Measurements from ENCODE around the gene GADD45G. TPM values are rescaled to one million over a fixed set of nuclear protein-coding genes. Genes with fewer than 3 reads are reported as not detected.

The GADD45G gene
- total and polyA plus RNA-seq, 2 of the 4 experiments (the other 2 are of a cell fraction): 0.15 TPM; not detected in 1

DNA sequence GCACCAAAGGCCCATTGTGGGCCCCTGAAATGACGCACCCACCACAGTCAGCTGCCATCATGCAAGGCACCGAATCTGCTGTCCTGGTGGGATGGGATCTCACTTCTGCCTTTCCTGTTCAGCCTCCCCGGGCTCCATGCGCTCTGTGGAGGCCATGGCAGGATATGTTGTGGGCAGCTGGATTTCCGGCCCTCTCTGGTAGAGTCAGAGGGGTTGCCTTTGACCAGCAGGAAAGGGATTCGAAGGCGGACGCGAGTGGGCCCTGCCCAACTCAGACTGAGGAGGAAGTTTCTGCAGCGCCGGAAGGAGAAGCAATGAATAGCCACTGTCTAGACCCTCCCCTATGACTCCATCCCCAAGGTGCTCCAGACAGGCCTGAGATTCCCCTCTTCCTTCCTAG lies 35.5 kb downstream of the GADD45G start:
- Histone ChIP-seq H3K9me3 (ENCODE audit: control insufficient read depth, insufficient read depth, low read length) (no peaks in the 10 kb centered on the region), H2BK5ac (ENCODE audit: low read depth, low read length, poor library complexity, severe bottlenecking) (no peak overlapping the region), H3K56ac (ENCODE audit: extremely low read depth, insufficient read depth, low read length) (no peak overlapping the region), H3K4me2 (ENCODE audit: low read depth, low read length) (no peak overlapping the region), H3K14ac (replicated peaks; ENCODE audit: low read depth, low read length) (no peak overlapping the region), H3K4ac (ENCODE audit: low read depth, low read length) (no peak overlapping the region), H3K9me1 (ENCODE audit: insufficient read depth, low read length) (no peaks in the 10 kb centered on the region), H3K27me3 (ENCODE audit: control insufficient read depth, insufficient read depth, low read length) (peaks cover 1% of the 10 kb centered on the region; the same call in 1 of the 2 replicates), H3K23ac (ENCODE audit: low read depth, low read length) (no peak overlapping the region), H3K4me1 (ENCODE audit: control insufficient read depth, insufficient read depth, low read length) (no peaks in the 10 kb centered on the region), H4K5ac (ENCODE audit: low read depth, low read length) (no peak overlapping the region), H4K8ac (ENCODE audit: low read depth in 2 of 2, low read length in 2 of 2) (no peak overlapping the region), H3K79me1 (ENCODE audit: low read depth in 1 of 2, low read length in 2 of 2) (no peaks in the 10 kb centered on the region), H2BK15ac (ENCODE audit: low read depth, low read length) (no peak overlapping the region), H3K4me3 (ENCODE audit: insufficient read depth, low read depth, low read length) (no peak overlapping the region), H4K20me1 (ENCODE audit: insufficient read depth, low read length) (no peaks in the 10 kb centered on the region), H2BK20ac (ENCODE audit: low read depth, low read length) (no peak overlapping the region), H3K36me3 (ENCODE audit: control insufficient read depth, insufficient read depth, low read length) (no peaks in the 10 kb centered on the region), H3K18ac (ENCODE audit: low read depth, low read length) (no peak overlapping the region), H2AFZ (replicated peaks; ENCODE audit: low read length, poor library complexity) (no peak overlapping the region), H2AK5ac (ENCODE audit: low read depth, low read length) (no peak overlapping the region), H3K27ac (ENCODE audit: insufficient read depth, low read length) (no peak overlapping the region), H2BK120ac (ENCODE audit: low read depth, low read length) (no peak overlapping the region), H2AK9ac (replicated peaks; ENCODE audit: low read depth, low read length, poor library complexity) (no peak overlapping the region), H3K9ac (ENCODE audit: low read depth, low read length) (no peak overlapping the region), H4K91ac (ENCODE audit: insufficient read depth, low read depth, low read length) (no peak overlapping the region)
- whole genome bisulfite sequencing, 2 experiments (ENCODE audit: extremely low coverage in 2 of 2, insufficient read length in 1 of 2): 83% methylated on average over 1 of the region's 11 CpGs; no CpG with 5 or more reads in 1 of the 2 experiments
- intact Hi-C loops (cut with micrococcal nuclease): no loop called here
- ATAC-seq (ENCODE audit: low read depth) (no peak), DNase-seq (no peak)
- TF ChIP-seq NFE2L2 (IDR thresholded peaks at IDR 0.05; ENCODE audit: low read depth, low read length) (no peak), POLR2A (IDR thresholded peaks at IDR 0.05; ENCODE audit: low read depth, low read length) (no peak), BHLHE40 (IDR thresholded peaks at IDR 0.05; ENCODE audit: low read depth, low read length) (no peak), RCOR1 (IDR thresholded peaks at IDR 0.05; ENCODE audit: insufficient replicate concordance, low read length) (no peak), RAD21 (IDR thresholded peaks at IDR 0.05; ENCODE audit: low read length) (no peak), MAFK (IDR thresholded peaks at IDR 0.05; ENCODE audit: low read depth, low read length) (no peak), RFX5 (IDR thresholded peaks at IDR 0.05; ENCODE audit: low read depth, low read length) (no peak), SMC3 (IDR thresholded peaks at IDR 0.05; ENCODE audit: low read depth, low read length) (no peak), CEBPB (IDR thresholded peaks at IDR 0.05; ENCODE audit: low read depth, low read length) (no peak), MXI1 (IDR thresholded peaks at IDR 0.05; ENCODE audit: borderline replicate concordance, low read depth, low read length) (no peak), MAZ (IDR thresholded peaks at IDR 0.05; ENCODE audit: borderline replicate concordance, low read depth, low read length) (no peak), CHD1 (IDR thresholded peaks at IDR 0.05; ENCODE audit: low read depth, low read length) (no peak), FOS (IDR thresholded peaks at IDR 0.05; ENCODE audit: low read depth, low read length) (no peak)
- TF ChIP-seq, protein P1, sequence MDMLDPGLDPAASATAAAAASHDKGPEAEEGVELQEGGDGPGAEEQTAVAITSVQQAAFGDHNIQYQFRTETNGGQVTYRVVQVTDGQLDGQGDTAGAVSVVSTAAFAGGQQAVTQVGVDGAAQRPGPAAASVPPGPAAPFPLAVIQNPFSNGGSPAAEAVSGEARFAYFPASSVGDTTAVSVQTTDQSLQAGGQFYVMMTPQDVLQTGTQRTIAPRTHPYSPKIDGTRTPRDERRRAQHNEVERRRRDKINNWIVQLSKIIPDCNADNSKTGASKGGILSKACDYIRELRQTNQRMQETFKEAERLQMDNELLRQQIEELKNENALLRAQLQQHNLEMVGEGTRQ (IDR thresholded peaks at IDR 0.05; ENCODE audit: low read depth, low read length): no peak
- TF ChIP-seq, protein P2, sequence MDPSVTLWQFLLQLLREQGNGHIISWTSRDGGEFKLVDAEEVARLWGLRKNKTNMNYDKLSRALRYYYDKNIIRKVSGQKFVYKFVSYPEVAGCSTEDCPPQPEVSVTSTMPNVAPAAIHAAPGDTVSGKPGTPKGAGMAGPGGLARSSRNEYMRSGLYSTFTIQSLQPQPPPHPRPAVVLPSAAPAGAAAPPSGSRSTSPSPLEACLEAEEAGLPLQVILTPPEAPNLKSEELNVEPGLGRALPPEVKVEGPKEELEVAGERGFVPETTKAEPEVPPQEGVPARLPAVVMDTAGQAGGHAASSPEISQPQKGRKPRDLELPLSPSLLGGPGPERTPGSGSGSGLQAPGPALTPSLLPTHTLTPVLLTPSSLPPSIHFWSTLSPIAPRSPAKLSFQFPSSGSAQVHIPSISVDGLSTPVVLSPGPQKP (IDR thresholded peaks at IDR 0.05; ENCODE audit: borderline replicate concordance, low read depth, low read length): no peak
- TF ChIP-seq, protein P3, sequence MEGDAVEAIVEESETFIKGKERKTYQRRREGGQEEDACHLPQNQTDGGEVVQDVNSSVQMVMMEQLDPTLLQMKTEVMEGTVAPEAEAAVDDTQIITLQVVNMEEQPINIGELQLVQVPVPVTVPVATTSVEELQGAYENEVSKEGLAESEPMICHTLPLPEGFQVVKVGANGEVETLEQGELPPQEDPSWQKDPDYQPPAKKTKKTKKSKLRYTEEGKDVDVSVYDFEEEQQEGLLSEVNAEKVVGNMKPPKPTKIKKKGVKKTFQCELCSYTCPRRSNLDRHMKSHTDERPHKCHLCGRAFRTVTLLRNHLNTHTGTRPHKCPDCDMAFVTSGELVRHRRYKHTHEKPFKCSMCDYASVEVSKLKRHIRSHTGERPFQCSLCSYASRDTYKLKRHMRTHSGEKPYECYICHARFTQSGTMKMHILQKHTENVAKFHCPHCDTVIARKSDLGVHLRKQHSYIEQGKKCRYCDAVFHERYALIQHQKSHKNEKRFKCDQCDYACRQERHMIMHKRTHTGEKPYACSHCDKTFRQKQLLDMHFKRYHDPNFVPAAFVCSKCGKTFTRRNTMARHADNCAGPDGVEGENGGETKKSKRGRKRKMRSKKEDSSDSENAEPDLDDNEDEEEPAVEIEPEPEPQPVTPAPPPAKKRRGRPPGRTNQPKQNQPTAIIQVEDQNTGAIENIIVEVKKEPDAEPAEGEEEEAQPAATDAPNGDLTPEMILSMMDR (conservative IDR thresholded peaks at IDR 0.05; ENCODE audit: low read depth, low read length): no peak
- CTCF ChIA-PET: interaction anchor here (1.1 kb wide), 1 partner anchor 42 kb away, joined by 3 read pairs; no protein-coding TSS in a partner anchor
- in situ Hi-C loops (cut with MboI; ENCODE audit: low sequenced_read_pairs): no loop called here
- no TSS peak for BruUV-seq (replicated peaks)
- dilution Hi-C loops (cut with HindIII; ENCODE audit: low sequenced_read_pairs, unreplicated experiment): no loop called here
- POLR2A ChIA-PET (ENCODE audit: unreplicated experiment): no interaction called here
